T-helper 17 cell (primary cell): ENCODE data around the gene PTGS2. TPM values are rescaled to one million over a fixed set of nuclear protein-coding genes. Genes with fewer than 3 reads are reported as not detected.

Experiments
- ATAC-seq: fragments of 150-1000 bp; cut with Tn5 transposase; 2 replicates; pipeline ENCODE4 v1.10.0; 2021; ENCODE audit warnings: mild to moderate bottlenecking, moderate library complexity
- DNase-seq, 3 donors: peaks; one replicate each; pipeline versions ENCODE4 v3.0.0 to v3.0.0-alpha.2; 2020 to 2021
- H3K9me3 ChIP-seq: one replicate; pipeline ENCODE4 v1.7.0; 2013; ENCODE audit warnings: low read length, mild to moderate bottlenecking; ENCODE audit not compliant: control insufficient read depth, poor library complexity, severe bottlenecking
- H3K27ac Mint-ChIP-seq: one replicate; pipeline ENCODE4 v1.8.0; 2022; ENCODE audit warnings: mild to moderate bottlenecking, moderate library complexity, mixed read lengths
- H3K27me3 Mint-ChIP-seq: one replicate; pipeline ENCODE4 v1.8.0; 2022; ENCODE audit warnings: mixed read lengths
- H3K36me3 Mint-ChIP-seq: one replicate; pipeline ENCODE4 v1.8.0; 2022; ENCODE audit warnings: low read depth, mixed read lengths
- H3K4me1 Mint-ChIP-seq: one replicate; pipeline ENCODE4 v1.8.0; 2022; ENCODE audit warnings: mild to moderate bottlenecking, mixed read lengths
- H3K4me3 Mint-ChIP-seq: one replicate; pipeline ENCODE4 v1.8.0; 2022; ENCODE audit warnings: mild to moderate bottlenecking, moderate library complexity, mixed read lengths
- total RNA-seq, 4 donors: library from RNA in 2 of 4; stranded (reverse) in 2 of 4; gene quantifications; one replicate each; pipeline ENCODE4 v1.2.3 and lab custom pipeline; 2022 to 2026

PTGS2 gene
- total RNA-seq: 1 to 10 TPM; 3.5 to 6.4 TPM
- 0 to 0.30 reads per million in 2 donors for total RNA-seq (lab: John Stamatoyannopoulos, UW)

- H3K27ac Mint-ChIP-seq: no peak within 1 kb of the TSS
- ATAC-seq (peak; percentile 87), DNase-seq (no peak)
- H3K9me3 ChIP-seq: no peaks in the 10 kb centered on the region
- H3K36me3 Mint-ChIP-seq: peaks cover 2% of the 10 kb centered on the region
- H3K4me3 Mint-ChIP-seq: peak within 1 kb of the TSS; percentile 72
- peaks cover 10% of the 10 kb centered on the region for H3K4me1 Mint-ChIP-seq
- peaks cover 63% of the 10 kb centered on the region for H3K27me3 Mint-ChIP-seq
These were observed at the start of gene PTGS2 for GRCh38 chr1:186680245-186681061. Gene PTGS2 (minus strand): TSS chr1:186680423. CDS start chr1:186680290, 133 bp downstream.

DNA sequence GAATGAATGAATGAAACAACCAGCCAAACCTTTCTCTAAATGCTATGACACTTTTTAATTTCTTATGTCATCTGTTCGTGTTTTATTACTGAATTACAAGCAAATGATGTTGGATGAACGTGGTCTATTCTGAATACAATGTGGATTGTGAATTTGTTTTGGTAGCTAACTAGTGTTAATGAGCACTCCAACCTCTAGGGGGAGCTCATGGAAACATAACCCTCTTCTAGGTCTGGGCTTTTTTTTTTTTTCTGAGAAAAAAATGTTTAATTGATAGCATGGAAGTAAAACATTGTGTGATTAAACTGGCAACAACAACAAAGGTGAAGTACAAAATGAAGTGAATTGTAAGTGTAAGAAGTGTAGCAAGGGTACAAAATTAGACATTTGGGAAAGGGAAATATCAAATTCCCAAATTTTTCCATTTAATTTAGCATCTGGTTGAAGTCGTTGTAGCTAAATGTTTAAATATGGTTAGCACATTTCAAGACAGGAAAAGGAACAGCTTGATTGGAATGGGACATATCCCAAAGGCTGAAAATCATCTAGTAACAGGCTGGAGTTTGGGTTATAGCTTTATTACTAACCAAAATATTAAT is 42.6 kb upstream of the PTGS2 start:
- ATAC-seq: no peak

DNA sequence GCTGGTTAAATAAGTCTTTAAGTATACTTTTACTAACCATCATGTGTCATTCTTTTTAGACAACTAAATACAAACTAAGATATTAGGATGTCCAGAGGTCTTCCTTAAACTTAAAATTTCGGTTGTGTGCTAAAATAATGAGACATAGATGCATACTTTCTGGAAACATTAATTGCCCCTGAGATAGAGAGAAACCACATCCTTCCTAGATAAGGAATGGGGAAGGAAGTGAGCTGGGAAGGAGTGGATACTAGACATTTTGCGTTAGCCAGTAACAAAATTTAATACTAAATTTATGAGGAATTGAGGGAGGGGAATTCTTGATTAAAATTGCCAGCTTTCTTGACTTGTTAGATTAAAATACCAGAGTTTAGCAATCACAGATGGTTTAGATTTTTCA is 37.1 kb upstream of the PTGS2 start:
- Mint-ChIP-seq H3K27me3 (peaks cover 18% of the 10 kb centered on the region), H3K4me3 (no peak overlapping the region), H3K27ac (no peak overlapping the region), H3K4me1 (no peaks in the 10 kb centered on the region), H3K36me3 (no peaks in the 10 kb centered on the region)
- no peaks in the 10 kb centered on the region for H3K9me3 ChIP-seq
- ATAC-seq (no peak), DNase-seq (no peak)

More for the DNA sequence above, 42.6 kb upstream of the PTGS2 start:
- no peak overlapping the region for H3K27ac Mint-ChIP-seq
- DNase-seq: no peak
- H3K4me1 Mint-ChIP-seq: no peaks in the 10 kb centered on the region
- no peaks in the 10 kb centered on the region for H3K27me3 Mint-ChIP-seq
- no peak overlapping the region for H3K4me3 Mint-ChIP-seq
- no peaks in the 10 kb centered on the region for H3K9me3 ChIP-seq
- H3K36me3 Mint-ChIP-seq: no peaks in the 10 kb centered on the region

DNA sequence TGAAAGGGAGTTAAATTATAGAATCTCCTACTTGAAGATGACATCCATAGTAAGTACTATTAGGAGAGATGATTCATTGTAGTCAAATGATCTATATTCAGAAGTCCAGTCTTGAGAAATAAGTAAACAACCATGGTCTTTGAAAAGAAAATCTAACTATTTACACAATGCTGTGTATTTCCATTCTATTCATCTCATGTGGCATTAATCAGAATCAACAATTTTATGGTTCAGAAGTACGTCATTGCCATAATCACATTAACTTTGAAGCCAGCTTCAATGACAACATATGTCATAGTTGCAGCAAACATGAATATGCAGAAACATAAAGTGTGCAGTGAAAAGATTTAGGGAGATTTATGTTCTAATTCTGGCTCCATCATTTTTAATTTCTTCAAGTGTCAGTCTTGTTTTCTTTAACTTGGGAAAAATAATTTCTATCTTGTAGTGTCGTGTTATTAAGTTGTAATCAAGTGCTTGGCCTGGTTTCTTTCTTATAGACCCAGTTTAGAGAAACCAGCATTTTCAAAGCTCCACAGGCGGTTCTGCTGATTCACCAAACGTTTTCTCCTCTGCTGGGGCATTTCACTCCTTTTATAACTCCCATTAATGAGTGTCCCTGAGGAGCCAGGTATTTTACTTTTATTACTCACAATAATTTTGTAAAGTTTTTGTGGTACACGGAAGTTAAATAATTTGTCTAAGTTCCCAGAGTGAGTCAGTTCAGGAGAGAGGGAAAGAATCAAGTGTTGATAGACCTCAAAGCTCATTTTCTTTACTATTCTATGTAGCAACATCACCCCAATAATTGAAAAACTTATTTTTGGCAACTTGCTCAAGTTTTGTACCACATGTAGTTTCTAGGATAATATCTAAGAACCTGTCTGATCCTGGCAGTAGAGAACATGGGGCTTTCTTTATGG is 35.9 kb upstream of the PTGS2 start:
- H3K36me3 Mint-ChIP-seq: no peaks in the 10 kb centered on the region
- no peak overlapping the region for H3K4me3 Mint-ChIP-seq
- no peak for DNase-seq
- H3K27ac Mint-ChIP-seq: no peak overlapping the region
- H3K9me3 ChIP-seq: no peaks in the 10 kb centered on the region
- H3K4me1 Mint-ChIP-seq: no peaks in the 10 kb centered on the region
- H3K27me3 Mint-ChIP-seq: peaks cover 18% of the 10 kb centered on the region
- ATAC-seq: no peak

DNA sequence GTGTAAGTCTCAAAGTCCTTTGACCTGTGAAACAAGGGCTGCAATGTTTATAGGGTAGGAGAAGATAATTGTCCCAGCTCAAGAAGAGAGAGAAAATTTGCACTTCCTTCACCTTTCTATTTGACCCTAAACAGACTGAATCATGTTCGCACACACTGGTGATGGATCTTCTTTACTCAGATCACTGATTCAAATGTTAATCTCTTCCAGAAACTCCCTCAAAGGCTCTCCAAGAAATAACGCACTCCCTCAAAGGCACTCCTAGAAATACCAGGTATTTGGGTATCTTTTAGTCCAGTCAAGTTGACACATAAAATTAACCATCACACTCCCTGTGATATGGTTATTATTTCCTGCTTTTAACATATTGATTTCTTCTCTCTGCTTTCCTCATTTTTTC is 30.5 kb upstream of the PTGS2 start:
- ATAC-seq (no peak), DNase-seq (no peak)
- Mint-ChIP-seq H3K27me3 (no peaks in the 10 kb centered on the region), H3K27ac (no peak overlapping the region), H3K36me3 (no peaks in the 10 kb centered on the region), H3K4me1 (peaks cover 2% of the 10 kb centered on the region), H3K4me3 (no peak overlapping the region)
- no peaks in the 10 kb centered on the region for H3K9me3 ChIP-seq

- Mint-ChIP-seq H3K4me3 (no peak overlapping the region), H3K27ac (no peak overlapping the region), H3K4me1 (peaks cover 2% of the 10 kb centered on the region), H3K27me3 (no peaks in the 10 kb centered on the region), H3K36me3 (no peaks in the 10 kb centered on the region)
- ATAC-seq (no peak), DNase-seq (no peak)
- H3K9me3 ChIP-seq: no peaks in the 10 kb centered on the region
These were observed 28.5 kb upstream of the PTGS2 start for GRCh38 chr1:186708694-186709097.

DNA sequence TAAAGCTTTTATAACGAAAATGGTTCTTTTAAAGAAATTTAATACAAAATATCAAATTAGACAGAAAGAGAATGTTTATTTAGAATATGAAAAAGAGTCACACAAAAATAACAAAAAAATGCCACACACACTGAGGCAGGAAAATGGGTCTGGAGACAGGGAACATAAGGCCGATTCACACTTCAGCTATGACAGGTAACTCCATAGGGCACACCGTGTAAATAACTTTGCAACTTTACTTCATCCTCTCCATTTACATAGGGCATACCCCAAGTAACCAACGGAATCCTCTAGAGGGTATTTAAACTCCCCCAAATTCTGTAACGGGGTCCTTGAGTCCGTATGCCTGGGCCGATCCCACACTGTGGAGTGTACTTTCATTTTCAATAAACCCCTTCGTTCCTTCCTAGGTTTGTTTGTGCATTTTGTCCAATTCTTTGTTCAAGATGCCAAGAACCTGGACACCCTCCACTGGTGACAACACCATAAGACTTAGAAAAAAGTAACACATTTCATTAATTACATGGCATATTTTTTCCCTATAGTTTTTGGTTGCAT is 23.1 kb upstream of the PTGS2 start:
- DNase-seq (no peak), ATAC-seq (no peak)
- H3K36me3 Mint-ChIP-seq: no peaks in the 10 kb centered on the region
- no peak overlapping the region for H3K4me3 Mint-ChIP-seq
- no peaks in the 10 kb centered on the region for H3K27me3 Mint-ChIP-seq
- H3K9me3 ChIP-seq: no peaks in the 10 kb centered on the region
- peaks cover 2% of the 10 kb centered on the region for H3K4me1 Mint-ChIP-seq
- no peak overlapping the region for H3K27ac Mint-ChIP-seq

DNA sequence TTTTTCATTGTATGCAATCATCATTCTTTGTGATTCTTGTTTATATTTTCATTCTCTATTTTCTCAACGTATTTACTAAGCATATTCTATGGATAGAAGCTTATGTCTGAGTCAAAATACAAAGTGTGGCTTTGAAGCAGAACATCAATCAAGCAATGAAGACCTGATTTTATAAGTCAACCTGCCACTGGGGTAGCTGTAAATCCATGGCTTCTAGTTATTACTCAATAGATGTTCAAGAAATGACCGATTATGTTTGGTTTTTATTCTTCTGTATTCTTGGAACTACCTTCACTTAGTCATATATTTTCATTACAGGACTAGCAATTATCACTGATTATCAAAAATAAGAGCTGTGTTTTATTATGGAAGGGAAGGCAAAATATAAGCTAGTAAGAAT is 20.5 kb upstream of the PTGS2 start:
- DNase-seq: no peak
- H3K27ac Mint-ChIP-seq: no peak overlapping the region
- H3K9me3 ChIP-seq: no peaks in the 10 kb centered on the region
- no peak for ATAC-seq
- H3K4me3 Mint-ChIP-seq: no peak overlapping the region
- no peaks in the 10 kb centered on the region for H3K27me3 Mint-ChIP-seq
- H3K36me3 Mint-ChIP-seq: no peaks in the 10 kb centered on the region
- no peaks in the 10 kb centered on the region for H3K4me1 Mint-ChIP-seq

- no peaks in the 10 kb centered on the region for H3K4me1 Mint-ChIP-seq
- no peak overlapping the region for H3K4me3 Mint-ChIP-seq
- ATAC-seq (no peak), DNase-seq (no peak)
- H3K27ac Mint-ChIP-seq: no peak overlapping the region
- H3K36me3 Mint-ChIP-seq: no peaks in the 10 kb centered on the region
- H3K9me3 ChIP-seq: no peaks in the 10 kb centered on the region
- H3K27me3 Mint-ChIP-seq: peaks cover 3% of the 10 kb centered on the region
These were observed 19.3 kb upstream of the PTGS2 start for GRCh38 chr1:186699519-186699918.

- ATAC-seq: no peak
- Mint-ChIP-seq H3K4me1 (no peaks in the 10 kb centered on the region), H3K27me3 (peaks cover 8% of the 10 kb centered on the region)
These were observed 9.7 kb upstream of the PTGS2 start for GRCh38 chr1:186689907-186690306.

DNA sequence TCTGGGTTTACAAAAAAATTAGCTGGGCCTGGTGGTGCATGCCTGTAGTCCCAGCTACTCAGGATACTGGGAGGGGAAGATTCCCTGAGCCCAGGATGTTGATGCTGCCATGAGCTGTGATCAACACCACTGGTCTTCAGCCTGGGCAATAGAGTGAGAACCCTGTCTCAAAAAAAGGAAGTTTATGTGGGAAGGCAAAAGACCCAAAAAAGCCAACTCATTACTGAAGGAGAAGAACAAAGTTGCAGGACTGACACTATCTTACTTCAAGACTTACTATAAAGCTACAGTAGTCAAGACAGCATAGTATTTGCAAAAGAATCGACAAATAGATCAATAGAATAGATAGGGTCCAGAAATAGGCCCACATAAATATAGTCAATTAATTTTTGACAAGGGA is 9.2 kb upstream of the PTGS2 start:
- Mint-ChIP-seq H3K4me3 (no peak overlapping the region), H3K4me1 (no peaks in the 10 kb centered on the region), H3K27me3 (peaks cover 9% of the 10 kb centered on the region), H3K27ac (no peak overlapping the region), H3K36me3 (no peaks in the 10 kb centered on the region)
- H3K9me3 ChIP-seq: no peaks in the 10 kb centered on the region
- DNase-seq (no peak), ATAC-seq (no peak)

More at GRCh38 chr1:186689907-186690306, 9.7 kb upstream of the PTGS2 start:
- Mint-ChIP-seq H3K36me3 (no peaks in the 10 kb centered on the region), H3K4me3 (no peak overlapping the region), H3K27ac (no peak overlapping the region)
- H3K9me3 ChIP-seq: no peaks in the 10 kb centered on the region
- no peak for DNase-seq

GRCh38 chr1:186683652-186684410 is 3.6 kb upstream of the PTGS2 start:
- H3K36me3 Mint-ChIP-seq: peaks cover 2% of the 10 kb centered on the region
- H3K9me3 ChIP-seq: no peaks in the 10 kb centered on the region
- H3K27me3 Mint-ChIP-seq: peaks cover 53% of the 10 kb centered on the region
- H3K4me1 Mint-ChIP-seq: peaks cover 10% of the 10 kb centered on the region
- H3K4me3 Mint-ChIP-seq: no peak overlapping the region
- H3K27ac Mint-ChIP-seq: no peak overlapping the region
- DNase-seq (no peak), ATAC-seq (no peak)
